Osteoblast (primary cell): ENCODE results near the gene SMIM24. TPM values are rescaled to one million over a fixed set of nuclear protein-coding genes. Genes with fewer than 3 reads are reported as not detected.

ENCODE experiments used
- DNase-seq: peaks from one replicate; pipeline ENCODE4 v3.0.0; 2011; ENCODE audit warnings: low spot score, mixed read lengths; ENCODE audit not compliant: insufficient read length; ENCODE audit errors: missing footprints
- H2AFZ ChIP-seq: 2 replicates; pipeline ENCODE4 v1.6.0; 2011; ENCODE audit warnings: mild to moderate bottlenecking, low read length
- H3K27ac ChIP-seq: 2 replicates; pipeline ENCODE4 v1.5.1; 2011; ENCODE audit warnings: mild to moderate bottlenecking, low read depth, low read length, moderate library complexity
- H3K27me3 ChIP-seq: 2 replicates; pipeline ENCODE4 v1.6.0; 2012; ENCODE audit warnings: mild to moderate bottlenecking, control low read depth, inconsistent platforms, low read length, moderate library complexity; ENCODE audit not compliant: insufficient read depth
- H3K36me3 ChIP-seq: 2 replicates; pipeline ENCODE4 v1.5.1; 2011; ENCODE audit warnings: mild to moderate bottlenecking, low read length, control low read depth, moderate library complexity; ENCODE audit not compliant: insufficient read depth
- H3K4me1 ChIP-seq: 2 replicates; pipeline ENCODE4 v1.5.1; 2011; ENCODE audit warnings: mild to moderate bottlenecking, low read length, control low read depth, moderate library complexity; ENCODE audit not compliant: insufficient read depth
- H3K4me2 ChIP-seq: 2 replicates; pipeline ENCODE4 v1.6.0; 2011; ENCODE audit warnings: mild to moderate bottlenecking, low read length; ENCODE audit not compliant: insufficient read depth
- H3K4me3 ChIP-seq: fragments of 200-600 bp; sonication (generic); 3 replicates; pipeline ENCODE4 v1.5.1; 2012; ENCODE audit warnings: mild to moderate bottlenecking, low read length, inconsistent platforms; ENCODE audit not compliant: insufficient read depth
- H3K79me2 ChIP-seq: 2 replicates; pipeline ENCODE4 v1.6.0; 2012; ENCODE audit warnings: mild to moderate bottlenecking, low read length, control low read depth, inconsistent platforms; ENCODE audit not compliant: insufficient read depth
- H3K9me3 ChIP-seq: 2 replicates; pipeline ENCODE4 v1.5.1; 2011; ENCODE audit warnings: low read depth, low read length, control low read depth
- H4K20me1 ChIP-seq: 2 replicates; pipeline ENCODE4 v1.6.0; 2012; ENCODE audit warnings: mild to moderate bottlenecking, low read length, control low read depth; ENCODE audit not compliant: insufficient read depth
- total RNA-seq: library from RNA; depleted of rRNA; stranded (reverse); fragments of >200 nt; gene quantifications from 2 replicates; pipeline ENCODE4 v1.2.3, GENCODE V29; 2012
- TF ChIP-seq, protein P1 (sequence below): IDR thresholded peaks from 2 replicates; pipeline ENCODE4 v1.5.1; 2011; ENCODE audit warnings: mild to moderate bottlenecking, low read depth, low read length, moderate library complexity; ENCODE audit errors: extremely low read depth

Gene SMIM24
- total RNA-seq, 1 donor, result not detected

DNA sequence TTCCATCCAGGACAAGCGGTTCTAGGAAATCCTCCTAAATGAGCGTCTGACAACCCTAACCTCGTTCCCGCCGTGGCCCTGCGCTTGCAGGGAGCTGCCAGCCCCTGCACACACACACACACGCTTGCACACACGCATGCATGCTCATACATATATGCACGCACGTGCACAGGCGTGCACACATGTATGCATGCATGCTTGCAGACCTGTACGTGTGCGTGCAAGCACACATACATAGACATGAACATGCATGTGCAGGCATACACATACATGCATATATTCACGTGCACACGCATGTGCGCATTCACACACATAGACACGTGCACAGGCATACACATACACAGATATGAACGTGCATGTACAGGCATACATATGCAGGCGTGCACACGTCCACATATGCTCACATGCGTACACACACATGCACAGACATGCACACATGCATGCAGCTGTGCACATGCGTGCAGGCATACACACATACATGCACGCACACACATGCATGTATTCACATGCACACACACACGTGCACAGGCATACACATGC, 35.6 kb downstream of the SMIM24 start:
- Histone ChIP-seq H4K20me1 (peaks cover 58% of the 10 kb centered on the region), H3K36me3 (peaks cover 55% of the 10 kb centered on the region), H3K9me3 (no peaks in the 10 kb centered on the region), H3K4me3 (no peak overlapping the region), H3K27ac (no peak overlapping the region), H3K27me3 (no peaks in the 10 kb centered on the region), H3K4me2 (no peak overlapping the region), H3K79me2 (peaks cover 81% of the 10 kb centered on the region), H3K4me1 (no peaks in the 10 kb centered on the region), H2AFZ (no peak overlapping the region)
- TF ChIP-seq, protein P1, sequence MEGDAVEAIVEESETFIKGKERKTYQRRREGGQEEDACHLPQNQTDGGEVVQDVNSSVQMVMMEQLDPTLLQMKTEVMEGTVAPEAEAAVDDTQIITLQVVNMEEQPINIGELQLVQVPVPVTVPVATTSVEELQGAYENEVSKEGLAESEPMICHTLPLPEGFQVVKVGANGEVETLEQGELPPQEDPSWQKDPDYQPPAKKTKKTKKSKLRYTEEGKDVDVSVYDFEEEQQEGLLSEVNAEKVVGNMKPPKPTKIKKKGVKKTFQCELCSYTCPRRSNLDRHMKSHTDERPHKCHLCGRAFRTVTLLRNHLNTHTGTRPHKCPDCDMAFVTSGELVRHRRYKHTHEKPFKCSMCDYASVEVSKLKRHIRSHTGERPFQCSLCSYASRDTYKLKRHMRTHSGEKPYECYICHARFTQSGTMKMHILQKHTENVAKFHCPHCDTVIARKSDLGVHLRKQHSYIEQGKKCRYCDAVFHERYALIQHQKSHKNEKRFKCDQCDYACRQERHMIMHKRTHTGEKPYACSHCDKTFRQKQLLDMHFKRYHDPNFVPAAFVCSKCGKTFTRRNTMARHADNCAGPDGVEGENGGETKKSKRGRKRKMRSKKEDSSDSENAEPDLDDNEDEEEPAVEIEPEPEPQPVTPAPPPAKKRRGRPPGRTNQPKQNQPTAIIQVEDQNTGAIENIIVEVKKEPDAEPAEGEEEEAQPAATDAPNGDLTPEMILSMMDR, result no peak
- DNase-seq, result peak; percentile 65

DNA sequence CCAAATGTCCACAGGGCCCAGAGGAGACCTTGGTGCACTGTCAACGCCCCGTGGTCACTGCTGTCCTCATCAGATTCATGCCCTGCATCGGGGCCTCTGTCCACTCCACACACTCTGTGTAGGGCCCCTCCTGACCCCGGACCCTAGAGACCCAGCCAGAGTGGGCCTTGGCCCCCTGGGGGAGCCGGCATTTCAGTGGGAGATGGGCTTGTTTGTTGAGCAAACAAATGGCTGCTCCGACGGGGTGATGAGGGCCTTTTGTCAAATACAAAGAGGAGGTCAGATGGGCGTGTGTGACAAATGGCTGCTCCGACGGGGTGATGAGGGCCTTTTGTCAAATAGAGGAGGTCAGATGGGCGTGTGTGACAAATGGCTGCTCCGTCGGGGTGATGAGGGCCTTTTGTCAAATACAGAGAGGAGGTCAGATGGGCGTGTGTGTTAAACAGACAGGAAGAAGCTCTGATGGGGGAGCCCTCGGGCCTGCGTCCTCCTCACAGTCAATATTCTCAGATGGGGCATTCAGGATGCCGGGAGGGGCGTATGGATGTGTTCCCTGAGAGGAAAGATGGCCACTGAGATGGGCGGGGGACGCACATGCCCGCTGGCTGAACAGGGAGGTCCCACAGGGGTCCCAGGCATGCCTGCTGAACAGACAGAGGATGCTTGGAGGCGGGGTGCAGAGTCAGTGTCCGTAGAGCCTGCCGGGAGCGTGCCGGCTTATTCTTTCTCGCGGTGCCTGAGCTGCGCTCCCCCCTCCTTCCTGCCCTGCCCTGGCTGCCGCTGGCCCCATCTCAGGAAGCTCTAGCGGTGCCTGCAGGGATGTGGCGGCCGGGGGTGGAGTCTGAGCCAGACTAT, 36.3 kb downstream of the SMIM24 start:
- no peak overlapping the region for H3K27ac ChIP-seq
- H3K4me2 ChIP-seq, result no peak overlapping the region
- DNase-seq, result peak; percentile 71
- H3K4me3 ChIP-seq, result no peak overlapping the region
- H3K9me3 ChIP-seq, result no peaks in the 10 kb centered on the region
- H3K36me3 ChIP-seq, result peaks cover 53% of the 10 kb centered on the region
- no peaks in the 10 kb centered on the region for H3K27me3 ChIP-seq
- no peaks in the 10 kb centered on the region for H3K4me1 ChIP-seq
- H3K79me2 ChIP-seq, result peaks cover 81% of the 10 kb centered on the region
- H2AFZ ChIP-seq, result no peak overlapping the region
- H4K20me1 ChIP-seq, result peaks cover 56% of the 10 kb centered on the region
- TF ChIP-seq, protein P1, result no peak

DNA sequence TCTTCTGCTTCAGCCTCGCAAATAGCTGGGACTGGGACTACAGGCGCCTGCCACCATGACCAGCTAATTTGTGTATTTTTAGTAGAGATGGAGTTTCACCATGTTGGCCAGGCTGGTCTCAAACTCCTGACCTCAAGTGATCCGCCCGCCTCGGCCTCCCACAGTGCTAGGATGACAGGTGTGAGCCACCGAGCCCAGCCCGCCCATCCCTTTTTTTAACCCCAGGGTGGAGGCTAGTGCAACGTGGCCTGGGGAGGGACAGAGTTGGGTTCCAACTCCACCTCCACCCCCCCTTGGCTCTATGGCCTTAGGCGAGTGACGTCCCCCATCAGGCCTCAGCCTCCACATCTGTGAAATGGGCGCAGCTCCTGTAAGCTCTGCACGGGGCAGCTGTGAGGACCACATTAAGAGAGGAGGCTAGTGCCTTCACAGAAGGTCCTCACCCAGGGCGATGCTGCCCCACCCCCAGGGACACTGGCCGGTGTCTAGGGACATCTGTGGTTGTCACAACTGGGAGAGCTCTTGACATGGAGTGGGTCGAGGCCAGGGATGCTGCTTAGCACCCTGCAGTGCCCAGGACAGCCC, 37.7 kb downstream of the SMIM24 start:
- Histone ChIP-seq H3K9me3 (no peaks in the 10 kb centered on the region), H2AFZ (no peak overlapping the region), H3K4me3 (no peak overlapping the region), H3K4me2 (no peak overlapping the region), H3K27ac (no peak overlapping the region), H3K79me2 (peaks cover 80% of the 10 kb centered on the region), H4K20me1 (peaks cover 52% of the 10 kb centered on the region), H3K27me3 (no peaks in the 10 kb centered on the region), H3K4me1 (no peaks in the 10 kb centered on the region), H3K36me3 (peaks cover 60% of the 10 kb centered on the region)
- TF ChIP-seq, protein P1, result no peak
- DNase-seq, result peak; percentile 30

DNA sequence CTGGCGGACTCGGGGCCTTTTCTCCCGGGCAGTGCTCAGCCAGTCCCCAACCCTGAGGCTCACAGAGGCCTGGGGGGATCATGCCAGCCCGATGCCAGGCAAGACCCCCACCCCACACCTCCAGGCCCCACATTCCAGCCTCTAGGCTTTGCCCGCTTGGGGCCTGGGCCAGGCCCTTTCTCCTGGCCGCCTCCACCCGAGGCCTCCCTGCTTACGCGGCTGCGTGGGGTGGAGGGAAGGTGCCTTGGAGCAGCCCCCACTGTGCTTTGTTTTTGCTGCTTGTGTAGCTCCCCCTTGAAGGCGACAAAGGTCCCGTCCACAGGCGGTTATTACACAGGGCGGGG, 38.4 kb downstream of the SMIM24 start:
- Histone ChIP-seq H3K4me1 (no peaks in the 10 kb centered on the region), H4K20me1 (peaks cover 52% of the 10 kb centered on the region), H3K27ac (no peak overlapping the region), H3K9me3 (no peaks in the 10 kb centered on the region), H3K79me2 (peaks cover 76% of the 10 kb centered on the region), H3K4me2 (no peak overlapping the region), H3K4me3 (no peak overlapping the region), H3K27me3 (no peaks in the 10 kb centered on the region), H3K36me3 (peaks cover 60% of the 10 kb centered on the region), H2AFZ (no peak overlapping the region)
- DNase-seq, result no peak
- TF ChIP-seq, protein P1, result no peak
